Subcutaneous adipose tissue (tissue), 4 donors: Measurements from ENCODE around the gene DNER. TPM values are rescaled to one million over a fixed set of nuclear protein-coding genes. Genes with fewer than 3 reads are reported as not detected.

Experiments
- CTCF ChIP-seq: fragments of 450-650 bp; IDR thresholded peaks from one replicate; pipeline ENCODE4 v1.5.1; 2016; ENCODE audit warnings: low read depth, mild to moderate bottlenecking, control low read depth, antibody characterized with exemption, moderate library complexity
- total RNA-seq, 4 donors: library from RNA; depleted of rRNA; stranded (reverse); fragments of >200 nt; gene quantifications; one replicate each; pipeline ENCODE4 v1.1.0, GENCODE V29; 2016

DNER gene
- total RNA-seq, 4 donors from 2014 or later, result 0.57 to 6.2 (median 3.4) TPM

GRCh38 chr2:229562472-229563127 lies 151.8 kb downstream of the DNER start:
- TF ChIP-seq CTCF, result no peak

DNA sequence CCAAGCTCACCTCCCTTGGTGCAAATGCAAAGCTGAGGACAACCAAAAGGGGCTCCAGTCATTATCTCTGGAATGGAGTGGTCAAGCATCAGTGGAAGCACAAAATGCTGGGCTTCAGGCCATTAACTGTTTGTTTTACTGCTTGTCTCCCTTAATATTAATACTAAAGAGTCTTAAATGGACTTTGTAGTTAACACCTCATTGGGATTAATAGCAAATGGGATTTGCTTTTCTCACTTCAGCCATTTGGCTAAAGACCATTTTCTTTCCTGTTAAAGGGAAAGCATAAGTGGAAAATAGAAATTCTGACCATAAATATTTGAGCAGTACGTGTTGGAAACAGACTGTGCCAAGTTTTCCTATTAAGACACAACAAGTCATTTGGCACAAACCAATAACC lies 154.4 kb downstream of the DNER start:
- no peak for TF ChIP-seq CTCF

DNA sequence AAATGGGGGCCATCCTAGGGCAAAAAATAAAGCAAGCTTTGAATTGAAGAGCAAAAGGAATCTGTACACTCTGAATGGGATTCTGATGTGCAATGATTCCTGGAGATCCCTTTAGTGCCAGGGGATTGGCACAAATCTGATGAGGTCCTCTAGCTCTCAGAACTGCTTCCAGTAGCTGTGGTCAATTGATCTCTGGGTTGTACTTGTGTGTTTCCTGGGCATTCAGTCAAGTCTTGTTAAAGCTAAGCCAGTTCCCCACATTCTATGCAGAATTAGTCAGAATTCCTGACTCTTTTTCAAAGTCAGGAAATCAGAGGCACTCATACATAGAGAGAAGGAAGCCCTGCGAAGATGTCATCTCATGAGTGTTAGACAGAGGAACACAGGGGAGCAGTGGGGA lies 161.3 kb downstream of the DNER start:
- no peak for TF ChIP-seq CTCF

DNA sequence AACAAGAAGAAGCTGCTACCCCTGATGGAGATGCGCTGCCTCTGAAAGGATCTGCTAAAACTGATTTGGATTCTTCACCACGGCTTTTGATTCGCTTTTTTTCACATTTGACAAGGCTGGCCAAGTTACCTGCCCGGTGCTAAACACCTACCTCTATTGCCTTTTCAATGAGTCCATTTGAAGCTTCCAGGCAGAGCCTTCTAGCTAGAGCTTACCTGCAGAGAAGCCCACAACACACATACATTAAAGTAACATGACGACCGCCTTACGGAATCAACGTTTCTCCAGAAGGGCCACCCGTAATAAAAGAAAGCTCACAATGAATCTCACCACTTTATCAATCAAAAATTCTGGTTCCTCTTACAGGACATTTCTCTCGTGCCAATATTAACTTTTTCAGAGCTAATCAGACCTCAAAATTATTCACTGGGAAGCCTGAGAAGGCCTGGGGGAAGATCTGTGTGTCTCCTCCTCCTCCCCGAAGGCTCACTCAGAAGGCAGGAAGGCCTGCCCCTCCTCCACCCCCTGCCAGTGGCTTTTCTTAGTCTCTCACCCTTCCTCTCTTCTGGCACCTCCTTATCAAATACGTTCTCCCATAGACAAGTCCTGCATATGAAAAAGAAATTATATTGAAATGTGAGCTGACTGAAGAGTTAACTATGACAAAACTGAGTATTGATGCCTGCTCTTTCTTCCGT lies 171.0 kb downstream of the DNER start:
- no peak for TF ChIP-seq CTCF

- TF ChIP-seq CTCF, result no peak
Measured at GRCh38 chr2:229539628-229540027, 174.7 kb downstream of the DNER start.

- no peak for TF ChIP-seq CTCF
Measured at GRCh38 chr2:229531594-229531993, 182.8 kb downstream of the DNER start.

GRCh38 chr2:229530434-229530833 lies 183.9 kb downstream of the DNER start:
- TF ChIP-seq CTCF, result no peak
